GM12875 (cell line): ENCODE data around the gene SIPA1.
"Not testable (repeated sequence)": the region's sequence is repeated elsewhere in the genome, so short reads cannot be mapped to it uniquely, and the experiment has no call there.

Experiments used
- H3K4me3 ChIP-seq: one replicate; pipeline ENCODE4 v1.5.1; 2011; ENCODE audit warnings: low read depth, low read length, control low read depth
- CTCF ChIP-seq: IDR thresholded peaks from 2 replicates; pipeline ENCODE4 v1.5.1; 2011; ENCODE audit warnings: low read depth, mild to moderate bottlenecking, control low read depth, inconsistent platforms, low read length, moderate library complexity, borderline replicate concordance; ENCODE audit not compliant: insufficient read depth

SIPA1 gene

GRCh38 chr11:65680192-65680743 lies 42.4 kb downstream of the SIPA1 start:
- no peak overlapping the region for H3K4me3 ChIP-seq
- TF ChIP-seq CTCF, result no peak

- not testable (repeated sequence) for H3K4me3 ChIP-seq
Measured at GRCh38 chr11:65683480-65683879, 45.6 kb downstream of the SIPA1 start.

- H3K4me3 ChIP-seq, result no peak overlapping the region
- TF ChIP-seq CTCF, result no peak
Measured at GRCh38 chr11:65685981-65686380, 48.1 kb downstream of the SIPA1 start.

GRCh38 chr11:65691847-65692246 lies 53.9 kb downstream of the SIPA1 start:
- not testable (repeated sequence) for H3K4me3 ChIP-seq

GRCh38 chr11:65692367-65692766 lies 54.5 kb downstream of the SIPA1 start:
- no peak for TF ChIP-seq CTCF

GRCh38 chr11:65695459-65696241 lies 57.7 kb downstream of the SIPA1 start:
- H3K4me3 ChIP-seq, result no peak overlapping the region
- no peak for TF ChIP-seq CTCF

More at GRCh38 chr11:65692367-65692766, 54.5 kb downstream of the SIPA1 start:
- H3K4me3 ChIP-seq, result no peak overlapping the region

GRCh38 chr11:65696802-65697552 lies 59.1 kb downstream of the SIPA1 start:
- no peak overlapping the region for H3K4me3 ChIP-seq

More at GRCh38 chr11:65696802-65697552, 59.1 kb downstream of the SIPA1 start:
- no peak for TF ChIP-seq CTCF
